ENCODE data around the gene TEX26.

The TEX26 gene

GRCh38 chr13:30998136-30999088 lies 66.0 kb downstream of the TEX26 start:
- peak; percentile 34 for DNase-seq (ENCODE audit: low read depth)
- TF ChIP-seq CTCF (conservative IDR thresholded peaks at IDR 0.05; ENCODE audit: low read depth, low read length) = no peak
- H3K4me3 ChIP-seq (ENCODE audit: low read length) = no peak overlapping the region

GRCh38 chr13:31000889-31001288 lies 68.4 kb downstream of the TEX26 start:
- H3K4me3 ChIP-seq (ENCODE audit: low read length) = no peak overlapping the region
- no peak for DNase-seq (ENCODE audit: low read depth)
- TF ChIP-seq CTCF (conservative IDR thresholded peaks at IDR 0.05; ENCODE audit: low read depth, low read length) = no peak

- no peak for DNase-seq (ENCODE audit: low read depth)
- no peak overlapping the region for H3K4me3 ChIP-seq (ENCODE audit: low read length)
- TF ChIP-seq CTCF (conservative IDR thresholded peaks at IDR 0.05; ENCODE audit: low read depth, low read length) = no peak
Observed at GRCh38 chr13:31001647-31002046, 69.2 kb downstream of the TEX26 start.

GRCh38 chr13:31005066-31005465 lies 72.6 kb downstream of the TEX26 start:
- H3K4me3 ChIP-seq (ENCODE audit: low read length) = no peak overlapping the region
- no peak for TF ChIP-seq CTCF (conservative IDR thresholded peaks at IDR 0.05; ENCODE audit: low read depth, low read length)
- no peak for DNase-seq (ENCODE audit: low read depth)

- no peak for TF ChIP-seq CTCF (conservative IDR thresholded peaks at IDR 0.05; ENCODE audit: low read depth, low read length)
- H3K4me3 ChIP-seq (ENCODE audit: low read length) = no peak overlapping the region
- no peak for DNase-seq (ENCODE audit: low read depth)
Observed at GRCh38 chr13:31007417-31007816, 75.0 kb downstream of the TEX26 start.

- no peak overlapping the region for H3K4me3 ChIP-seq (ENCODE audit: low read length)
- DNase-seq (ENCODE audit: low read depth) = no peak
- no peak for TF ChIP-seq CTCF (conservative IDR thresholded peaks at IDR 0.05; ENCODE audit: low read depth, low read length)
Observed at GRCh38 chr13:31008400-31009115, 76.1 kb downstream of the TEX26 start.
